BE2C (cell line): Measurements from ENCODE around the gene KCNH8.

Source experiments
- DNase-seq: peaks from one replicate; pipeline ENCODE4 v3.0.0-alpha.2; 2020
- H3K27me3 ChIP-seq: fragments of 250-450 bp; sonication (Bioruptor Pico); 2 replicates; pipeline ENCODE4 v1.5.1; 2020; ENCODE audit warnings: mild to moderate bottlenecking
- H3K36me3 ChIP-seq: fragments of 250-450 bp; sonication (Bioruptor Pico); 2 replicates; pipeline ENCODE4 v1.5.1; 2020; ENCODE audit warnings: mild to moderate bottlenecking
- H3K4me1 ChIP-seq: fragments of 250-450 bp; sonication (Bioruptor Pico); 2 replicates; pipeline ENCODE4 v1.5.1; 2020
- H3K4me3 ChIP-seq: 2 replicates; pipeline ENCODE4 v1.5.1; 2011; ENCODE audit warnings: low read depth, low read length
- H3K9me3 ChIP-seq: fragments of 250-450 bp; sonication (Bioruptor Pico); 2 replicates; pipeline ENCODE4 v1.5.1; 2020
- CTCF ChIP-seq: IDR thresholded peaks from 2 replicates; pipeline ENCODE4 v1.5.1; 2012; ENCODE audit warnings: mild to moderate bottlenecking, low read depth, low read length

The KCNH8 gene

GRCh38 chr3:19107719-19108118 lies 40.6 kb upstream of the KCNH8 start:
- TF ChIP-seq CTCF: no peak
- H3K36me3 ChIP-seq: no peaks in the 10 kb centered on the region
- no peaks in the 10 kb centered on the region for H3K27me3 ChIP-seq
- no peak overlapping the region for H3K4me3 ChIP-seq
- no peaks in the 10 kb centered on the region for H3K9me3 ChIP-seq
- H3K4me1 ChIP-seq: no peaks in the 10 kb centered on the region
- DNase-seq: no peak

DNA sequence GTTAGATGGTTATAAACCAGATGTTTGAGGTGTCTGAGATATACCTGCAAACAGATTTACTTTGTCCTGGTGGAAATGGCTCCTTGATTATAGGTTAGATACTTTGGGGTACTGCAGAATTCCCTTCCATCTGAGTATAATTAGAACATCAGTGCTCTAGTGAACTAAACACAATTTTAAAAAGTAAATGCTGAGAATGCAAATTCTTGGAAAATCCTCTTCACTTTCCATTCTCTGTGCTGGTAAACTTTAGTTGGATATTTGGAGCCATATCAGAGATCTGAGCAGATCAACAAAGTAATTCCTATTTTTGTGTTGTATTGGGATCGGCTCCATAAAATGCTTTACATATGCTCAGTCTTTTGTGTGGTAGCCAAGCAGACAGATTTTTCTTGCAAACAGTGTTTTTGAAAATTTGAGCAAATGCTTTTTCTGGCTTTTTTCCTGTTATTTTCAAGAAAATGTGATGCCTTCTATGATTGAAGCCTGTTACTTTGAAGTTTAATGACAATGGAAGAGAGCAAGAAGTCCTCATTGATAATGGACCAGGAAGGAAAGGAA lies 37.9 kb upstream of the KCNH8 start:
- Histone ChIP-seq H3K27me3 (no peaks in the 10 kb centered on the region), H3K36me3 (no peaks in the 10 kb centered on the region)
- no peak for TF ChIP-seq CTCF

GRCh38 chr3:19114461-19114860 lies 33.8 kb upstream of the KCNH8 start:
- no peaks in the 10 kb centered on the region for H3K9me3 ChIP-seq
- H3K4me1 ChIP-seq: no peaks in the 10 kb centered on the region
- no peaks in the 10 kb centered on the region for H3K27me3 ChIP-seq
- TF ChIP-seq CTCF: no peak
- H3K4me3 ChIP-seq: no peak overlapping the region
- DNase-seq: no peak
- no peaks in the 10 kb centered on the region for H3K36me3 ChIP-seq

More for the DNA sequence above, 37.9 kb upstream of the KCNH8 start:
- no peak for DNase-seq
- H3K4me3 ChIP-seq: no peak overlapping the region
- H3K9me3 ChIP-seq: no peaks in the 10 kb centered on the region
- no peaks in the 10 kb centered on the region for H3K4me1 ChIP-seq

GRCh38 chr3:19116239-19116638 lies 32.1 kb upstream of the KCNH8 start:
- H3K36me3 ChIP-seq: no peaks in the 10 kb centered on the region
- TF ChIP-seq CTCF: no peak
- H3K9me3 ChIP-seq: no peaks in the 10 kb centered on the region

GRCh38 chr3:19124752-19125151 lies 23.6 kb upstream of the KCNH8 start:
- Histone ChIP-seq H3K36me3 (no peaks in the 10 kb centered on the region), H3K4me3 (no peak overlapping the region), H3K9me3 (no peaks in the 10 kb centered on the region), H3K27me3 (no peaks in the 10 kb centered on the region), H3K4me1 (no peaks in the 10 kb centered on the region)
- TF ChIP-seq CTCF: no peak
- no peak for DNase-seq

More at GRCh38 chr3:19116239-19116638, 32.1 kb upstream of the KCNH8 start:
- Histone ChIP-seq H3K4me3 (no peak overlapping the region), H3K4me1 (no peaks in the 10 kb centered on the region), H3K27me3 (no peaks in the 10 kb centered on the region)
- no peak for DNase-seq

- Histone ChIP-seq H3K36me3 (no peaks in the 10 kb centered on the region), H3K4me3 (no peak overlapping the region), H3K9me3 (no peaks in the 10 kb centered on the region), H3K4me1 (no peaks in the 10 kb centered on the region), H3K27me3 (no peaks in the 10 kb centered on the region)
- TF ChIP-seq CTCF: no peak
- DNase-seq: no peak
Measured at GRCh38 chr3:19139863-19140262, 8.4 kb upstream of the KCNH8 start.
